Measurements from ENCODE around the gene CUL2. TPM values are rescaled to one million over a fixed set of nuclear protein-coding genes. Genes with fewer than 3 reads are reported as not detected.

CUL2 gene
- total RNA-seq, 1 experiment from 2014 or later: 36.1 TPM

DNA sequence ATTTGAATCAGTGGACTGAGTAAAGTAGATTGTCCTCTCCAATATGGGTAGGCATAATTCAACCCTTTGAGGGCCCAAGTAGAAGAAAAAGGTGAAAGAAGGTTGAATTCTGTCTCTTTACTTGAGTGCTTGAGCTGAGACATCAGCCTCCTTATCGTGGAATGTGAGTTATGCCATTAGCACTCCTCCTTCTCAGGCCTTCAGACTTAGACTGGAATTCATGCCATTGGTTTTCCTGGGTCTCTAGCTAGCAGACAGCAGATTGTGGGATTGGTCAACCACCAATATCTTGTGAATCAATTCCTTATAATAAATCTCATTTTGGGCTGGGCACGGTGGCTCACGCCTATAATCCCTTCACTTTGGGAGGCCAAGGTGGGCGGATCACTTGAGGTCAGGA lies 89.2 kb downstream of the CUL2 start:
- CTCF ChIA-PET: no interaction called here
- Histone ChIP-seq H3K27ac (ENCODE audit: low read depth, low read length) (no peak overlapping the region), H3K9ac (ENCODE audit: low read length) (no peak overlapping the region), H3K27me3 (ENCODE audit: insufficient read depth, low read length) (no peaks in the 10 kb centered on the region), H3K4me3 (replicated peaks in 1 of 2; ENCODE audit: low read depth in 1 of 2, low read length in 2 of 2) (no peak overlapping the region), H3K79me2 (ENCODE audit: insufficient read depth, low read length) (no peaks in the 10 kb centered on the region), H3K4me1 (ENCODE audit: control insufficient read depth in 1 of 2, insufficient read depth in 2 of 2, low read length in 2 of 2) (no peaks in the 10 kb centered on the region), H3K4me2 (ENCODE audit: low read length) (no peak overlapping the region), H3K9me3 (ENCODE audit: control insufficient read depth in 1 of 2, insufficient read depth in 1 of 2, low read depth in 1 of 2, low read length in 2 of 2) (no peaks in the 10 kb centered on the region), H2AFZ (ENCODE audit: low read depth, low read length, poor library complexity, severe bottlenecking) (no peak overlapping the region), H4K20me1 (ENCODE audit: insufficient read depth) (no peaks in the 10 kb centered on the region), H3K36me3 (ENCODE audit: control insufficient read depth in 1 of 2, insufficient read depth in 2 of 2, low read length in 2 of 2) (no peaks in the 10 kb centered on the region), H3K9me2 (ENCODE audit: insufficient read depth) (no peaks in the 10 kb centered on the region)
- RAD21 ChIA-PET (ENCODE audit: low non-redundant PET in 1 of 2, low total read pairs in 2 of 2, uncharacterized antibody in 2 of 2, unreplicated experiment in 2 of 2): no interaction called here
- POLR2A ChIA-PET: no interaction called here
- no peak for DNase-seq (ENCODE audit: low read depth, low spot score)
- no peak for ATAC-seq
- BruUV-seq (replicated peaks): no TSS peak
- intact Hi-C loops (cut with micrococcal nuclease): no loop called here
- no peak for TF ChIP-seq RAD21 (IDR thresholded peaks at IDR 0.05; ENCODE audit: low read depth)
- TF ChIP-seq, protein P1, sequence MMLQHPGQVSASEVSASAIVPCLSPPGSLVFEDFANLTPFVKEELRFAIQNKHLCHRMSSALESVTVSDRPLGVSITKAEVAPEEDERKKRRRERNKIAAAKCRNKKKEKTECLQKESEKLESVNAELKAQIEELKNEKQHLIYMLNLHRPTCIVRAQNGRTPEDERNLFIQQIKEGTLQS (IDR thresholded peaks at IDR 0.05): no peak
- no peak for TF ChIP-seq ELF1 (IDR thresholded peaks at IDR 0.05; ENCODE audit: borderline replicate concordance, low read depth)
- TF ChIP-seq, protein P2, sequence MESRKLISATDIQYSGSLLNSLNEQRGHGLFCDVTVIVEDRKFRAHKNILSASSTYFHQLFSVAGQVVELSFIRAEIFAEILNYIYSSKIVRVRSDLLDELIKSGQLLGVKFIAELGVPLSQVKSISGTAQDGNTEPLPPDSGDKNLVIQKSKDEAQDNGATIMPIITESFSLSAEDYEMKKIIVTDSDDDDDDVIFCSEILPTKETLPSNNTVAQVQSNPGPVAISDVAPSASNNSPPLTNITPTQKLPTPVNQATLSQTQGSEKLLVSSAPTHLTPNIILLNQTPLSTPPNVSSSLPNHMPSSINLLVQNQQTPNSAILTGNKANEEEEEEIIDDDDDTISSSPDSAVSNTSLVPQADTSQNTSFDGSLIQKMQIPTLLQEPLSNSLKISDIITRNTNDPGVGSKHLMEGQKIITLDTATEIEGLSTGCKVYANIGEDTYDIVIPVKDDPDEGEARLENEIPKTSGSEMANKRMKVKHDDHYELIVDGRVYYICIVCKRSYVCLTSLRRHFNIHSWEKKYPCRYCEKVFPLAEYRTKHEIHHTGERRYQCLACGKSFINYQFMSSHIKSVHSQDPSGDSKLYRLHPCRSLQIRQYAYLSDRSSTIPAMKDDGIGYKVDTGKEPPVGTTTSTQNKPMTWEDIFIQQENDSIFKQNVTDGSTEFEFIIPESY (IDR thresholded peaks at IDR 0.05; ENCODE audit: extremely low read depth, insufficient replicate concordance, low read length): no peak
- TF ChIP-seq TCF7L2 (IDR thresholded peaks at IDR 0.05; ENCODE audit: borderline replicate concordance, extremely low read depth, insufficient read depth, insufficient read length): no peak
- TF ChIP-seq SRF (IDR thresholded peaks at IDR 0.05; ENCODE audit: low read depth): no peak
- TF ChIP-seq YY1 (IDR thresholded peaks at IDR 0.05; ENCODE audit: extremely low read depth, insufficient replicate concordance, low read depth, low read length): no peak
- no peak for TF ChIP-seq EGR1 (IDR thresholded peaks at IDR 0.05; ENCODE audit: low read depth)
- no peak for TF ChIP-seq EZH2 (IDR thresholded peaks at IDR 0.05)
- no peak for TF ChIP-seq EZH2phosphoT487 (IDR thresholded peaks at IDR 0.05; ENCODE audit: borderline replicate concordance)
- no peak for TF ChIP-seq FOSL1 (IDR thresholded peaks at IDR 0.05; ENCODE audit: low read depth)
- no peak for TF ChIP-seq ZFX (IDR thresholded peaks at IDR 0.05)
- TF ChIP-seq POLR2A (IDR thresholded peaks at IDR 0.05; ENCODE audit: borderline replicate concordance, extremely low read depth, insufficient read depth, insufficient read length): no peak
- TF ChIP-seq MAX (IDR thresholded peaks at IDR 0.05): no peak

Measured in HCT116 (cell line).